KMS-11 (cell line): ENCODE measurements around the gene ATP6V1B1.

Experiments
- H2AFZ ChIP-seq: fragments of 200-600 bp; sonication (generic); 2 replicates; pipeline ENCODE4 v1.6.1; 2016; ENCODE audit warnings: antibody characterized with exemption, mixed run types, low read depth
- H3K27ac ChIP-seq: fragments of 200-600 bp; sonication (generic); 2 replicates; pipeline ENCODE4 v1.6.1; 2016; ENCODE audit warnings: mild to moderate bottlenecking, mixed run types
- H3K27me3 ChIP-seq: fragments of 200-600 bp; sonication (generic); 2 replicates; pipeline ENCODE4 v1.6.1; 2017; ENCODE audit warnings: mild to moderate bottlenecking, low read depth, mixed run types, moderate library complexity; ENCODE audit not compliant: insufficient read depth
- H3K36me3 ChIP-seq: fragments of 200-600 bp; sonication (generic); 2 replicates; pipeline ENCODE4 v1.6.1; 2017; ENCODE audit warnings: mild to moderate bottlenecking, mixed run types; ENCODE audit not compliant: insufficient read depth
- H3K4me1 ChIP-seq: fragments of 200-600 bp; sonication (generic); 2 replicates; pipeline ENCODE4 v1.6.1; 2016; ENCODE audit warnings: mild to moderate bottlenecking, low read depth, mixed run types; ENCODE audit not compliant: poor library complexity, severe bottlenecking
- H3K4me2 ChIP-seq: fragments of 200-600 bp; sonication (generic); 2 replicates; pipeline ENCODE4 v1.7.0; 2016; ENCODE audit warnings: mild to moderate bottlenecking, mixed run types
- H3K4me3 ChIP-seq: fragments of 200-600 bp; sonication (generic); IDR thresholded peaks from 2 replicates; pipeline ENCODE4 v1.6.1; 2017; ENCODE audit warnings: low read depth, low read length, mixed read lengths; ENCODE audit not compliant: insufficient read depth
- H3K79me2 ChIP-seq: fragments of 200-600 bp; sonication (generic); 2 replicates; pipeline ENCODE4 v1.6.1; 2016; ENCODE audit warnings: low read depth, mixed run types; ENCODE audit not compliant: insufficient read depth
- H3K9ac ChIP-seq: fragments of 200-600 bp; sonication (generic); 2 replicates; pipeline ENCODE4 v1.6.1; 2016; ENCODE audit warnings: mild to moderate bottlenecking, mixed run types
- H4K20me1 ChIP-seq: fragments of 200-600 bp; sonication (generic); 2 replicates; pipeline ENCODE4 v1.6.1; 2016; ENCODE audit warnings: mild to moderate bottlenecking, mixed run types; ENCODE audit not compliant: insufficient read depth
- CTCF ChIP-seq: fragments of 200-600 bp; sonication (generic); conservative IDR thresholded peaks from 2 replicates; pipeline ENCODE4 v1.6.1; 2017; ENCODE audit warnings: low read depth, mild to moderate bottlenecking, antibody characterized with exemption, low read length, moderate library complexity, mixed read lengths

Gene ATP6V1B1

GRCh38 chr2:70895249-70895648, 40.5 kb upstream of the ATP6V1B1 start:
- no peak overlapping the region for H3K4me2 ChIP-seq
- no peaks in the 10 kb centered on the region for H3K79me2 ChIP-seq
- no peak overlapping the region for H3K27ac ChIP-seq
- no peak overlapping the region for H3K9ac ChIP-seq
- H3K4me3 ChIP-seq: no peak overlapping the region
- H3K4me1 ChIP-seq: no peaks in the 10 kb centered on the region
- no peak overlapping the region for H2AFZ ChIP-seq
- no peaks in the 10 kb centered on the region for H3K36me3 ChIP-seq
- no peak for TF ChIP-seq CTCF
- peaks cover 40% of the 10 kb centered on the region for H3K27me3 ChIP-seq
- no peaks in the 10 kb centered on the region for H4K20me1 ChIP-seq

GRCh38 chr2:70895998-70896764, 39.5 kb upstream of the ATP6V1B1 start:
- Histone ChIP-seq H3K79me2 (no peaks in the 10 kb centered on the region), H3K27me3 (peaks cover 40% of the 10 kb centered on the region), H4K20me1 (no peaks in the 10 kb centered on the region), H3K36me3 (no peaks in the 10 kb centered on the region), H3K4me2 (no peak overlapping the region), H3K4me3 (no peak overlapping the region), H3K4me1 (no peaks in the 10 kb centered on the region), H3K9ac (no peak overlapping the region), H2AFZ (no peak overlapping the region), H3K27ac (no peak overlapping the region)
- TF ChIP-seq CTCF: no peak

- Histone ChIP-seq H3K27ac (no peak overlapping the region), H3K4me1 (no peaks in the 10 kb centered on the region), H3K4me2 (no peak overlapping the region), H2AFZ (no peak overlapping the region), H3K36me3 (no peaks in the 10 kb centered on the region), H3K4me3 (no peak overlapping the region), H3K79me2 (no peaks in the 10 kb centered on the region), H4K20me1 (no peaks in the 10 kb centered on the region), H3K9ac (no peak overlapping the region), H3K27me3 (peaks cover 40% of the 10 kb centered on the region)
- TF ChIP-seq CTCF: no peak
These were observed 38.9 kb upstream of the ATP6V1B1 start for GRCh38 chr2:70896765-70897202.

- Histone ChIP-seq H3K4me1 (no peaks in the 10 kb centered on the region), H3K4me2 (no peak overlapping the region), H3K27me3 (peaks cover 40% of the 10 kb centered on the region)
These were observed 38.3 kb upstream of the ATP6V1B1 start for GRCh38 chr2:70897203-70897976.

More at GRCh38 chr2:70897203-70897976, 38.3 kb upstream of the ATP6V1B1 start:
- H3K79me2 ChIP-seq: no peaks in the 10 kb centered on the region
- H3K27ac ChIP-seq: no peak overlapping the region
- H3K9ac ChIP-seq: no peak overlapping the region
- H2AFZ ChIP-seq: no peak overlapping the region
- H3K4me3 ChIP-seq: no peak overlapping the region
- no peak for TF ChIP-seq CTCF
- H4K20me1 ChIP-seq: no peaks in the 10 kb centered on the region
- no peaks in the 10 kb centered on the region for H3K36me3 ChIP-seq
